Measurements from ENCODE around the gene DOCK2.

DOCK2 gene

GRCh38 chr5:170056561-170057267 lies 419.6 kb downstream of the DOCK2 start:
- TF ChIP-seq PRDM2 (tag by site-specific recombination; IDR thresholded peaks at IDR 0.05; ENCODE audit: borderline replicate concordance): no peak
- no peak for TF ChIP-seq ZNF76 (tag by site-specific recombination; IDR thresholded peaks at IDR 0.05; ENCODE audit: borderline replicate concordance, low read depth)
- TF ChIP-seq ZNF398 (tag by site-specific recombination; IDR thresholded peaks at IDR 0.05): no peak
- CTCF ChIA-PET: interaction anchor here (0.6 to 5.8 kb wide), 4 partner anchors 8 to 369 kb away, joined by 3 to 46 read pairs (median 4); partner anchors contain the start of gene INSYN2B
- H3K4me3 ChIP-seq (ENCODE audit: low read depth, low read length): no peak overlapping the region
- no peaks in the 10 kb centered on the region for H3K4me1 ChIP-seq (ENCODE audit: control insufficient read depth, insufficient read depth, low read length)
- H3K27ac ChIP-seq (ENCODE audit: extremely low read depth, low read depth, low read length): no peak overlapping the region
- H3K36me3 ChIP-seq (ENCODE audit: control insufficient read depth in 2 of 2, insufficient read depth in 1 of 2, low read length in 2 of 2): no peaks in the 10 kb centered on the region
- POLR2A ChIA-PET: no interaction called here
- H3K9me3 ChIP-seq (ENCODE audit: control insufficient read depth, insufficient read depth, low read depth, low read length): no peaks in the 10 kb centered on the region

- POLR2A ChIA-PET: no interaction called here
- CTCF ChIA-PET: interaction anchor here (0.6 to 5.8 kb wide), 3 partner anchors 14 to 368 kb away, joined by 3 to 46 read pairs (median 4); partner anchors contain the start of gene INSYN2B
- no peak for TF ChIP-seq ZNF426 (tag by site-specific recombination; IDR thresholded peaks at IDR 0.05)
- no peak for TF ChIP-seq ATF2 (tag by site-specific recombination; IDR thresholded peaks at IDR 0.05; ENCODE audit: low read depth)
- no peak for TF ChIP-seq ZNF248 (tag by site-specific recombination; IDR thresholded peaks at IDR 0.05)
- no peak for TF ChIP-seq ZNF239 (tag by site-specific recombination; IDR thresholded peaks at IDR 0.05)
- no peak for TF ChIP-seq ZBTB1 (tag by site-specific recombination; IDR thresholded peaks at IDR 0.05)
- no peak for TF ChIP-seq ZNF157 (tag by site-specific recombination; IDR thresholded peaks at IDR 0.05)
- TF ChIP-seq ZNF302 (tag by site-specific recombination; IDR thresholded peaks at IDR 0.05; ENCODE audit: low read depth): no peak
- no peak for TF ChIP-seq ZNF518A (tag by site-specific recombination; conservative IDR thresholded peaks at IDR 0.05; ENCODE audit: low read depth)
- TF ChIP-seq ZNF19 (tag by site-specific recombination; IDR thresholded peaks at IDR 0.05; ENCODE audit: low read depth): no peak
- no peak for TF ChIP-seq ZNF140 (tag by site-specific recombination; IDR thresholded peaks at IDR 0.05)
- TF ChIP-seq ZBTB20 (tag by site-specific recombination; IDR thresholded peaks at IDR 0.05): no peak
- Histone ChIP-seq H3K4me3 (ENCODE audit: low read depth, low read length) (no peak overlapping the region), H3K9me3 (ENCODE audit: control insufficient read depth, insufficient read depth, low read depth, low read length) (no peaks in the 10 kb centered on the region), H3K36me3 (ENCODE audit: control insufficient read depth in 2 of 2, insufficient read depth in 1 of 2, low read length in 2 of 2) (no peaks in the 10 kb centered on the region), H3K27ac (ENCODE audit: extremely low read depth, low read depth, low read length) (no peak overlapping the region), H3K4me1 (ENCODE audit: control insufficient read depth, insufficient read depth, low read length) (no peaks in the 10 kb centered on the region)
These were observed 420.2 kb downstream of the DOCK2 start for GRCh38 chr5:170057311-170057710.

All from HEK293 (cell line).